ENCODE measurements around the gene PSMB9.

DNA sequence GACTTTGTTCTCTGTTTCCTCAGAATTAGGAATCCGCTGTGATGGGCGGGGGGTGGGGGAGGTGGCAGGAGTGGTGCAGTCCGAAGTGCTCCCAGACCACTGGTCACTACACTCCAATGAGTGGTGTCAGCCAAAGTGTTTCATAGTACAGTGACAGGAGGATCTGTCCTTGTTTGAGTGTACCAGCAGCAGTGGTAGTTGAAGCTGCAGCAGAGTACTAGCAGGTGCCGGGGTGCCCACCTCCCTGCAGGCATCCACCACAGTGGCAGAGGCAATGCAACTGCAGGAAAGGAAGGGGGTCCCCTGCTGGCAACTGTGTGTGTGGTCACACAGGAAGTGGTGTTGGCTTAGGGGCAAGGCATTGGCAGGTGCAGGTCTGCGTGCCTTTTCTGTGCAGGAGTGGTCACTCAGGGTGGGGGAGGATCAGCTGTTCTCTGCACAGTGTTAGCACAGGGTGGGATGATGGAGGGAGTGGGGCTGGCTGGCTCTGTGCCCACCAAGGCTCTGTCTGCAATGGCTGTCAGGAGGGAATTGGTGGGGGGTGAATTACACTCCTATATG is 46.9 kb upstream of the PSMB9 start:
- TF ChIP-seq EZH2phosphoT487 (IDR thresholded peaks at IDR 0.05; ENCODE audit: insufficient read depth, low read depth) (no peak), EZH2 (IDR thresholded peaks at IDR 0.05; ENCODE audit: insufficient read depth, poor library complexity, severe bottlenecking) (no peak)

Measured in GM23248 (cell line).